H1 (cell line): ENCODE measurements around the gene PHACTR2. TPM values are rescaled to one million over a fixed set of nuclear protein-coding genes. Genes with fewer than 3 reads are reported as not detected.

Source experiments
- CTCF ChIA-PET: fragments of 300-600 bp; sonication (Branson Sonifier 250); formaldehyde crosslinking; loops from one replicate; lab custom pipeline; 2021; ENCODE audit not compliant: partially characterized antibody; lab: Charles Lee
- POLR2A ChIA-PET: fragments of 300-600 bp; sonication (Branson Sonifier 250); formaldehyde crosslinking; loops from one replicate; lab custom pipeline; 2021; ENCODE audit warnings: inconsistent platforms; ENCODE audit not compliant: partially characterized antibody; lab: Charles Lee
- DNase-seq, 2 experiments: peaks; one replicate each; pipeline versions ENCODE4 v3.0.0 to v3.0.0-alpha.2; 2010 to 2022; ENCODE audit warnings: low spot score in 2 of 2, low read depth in 1 of 2, mixed read lengths in 1 of 2
- FAIRE-seq: peaks from 2 replicates; lab custom pipeline; 2011; peaks lifted over from hg19 to GRCh38; lab: Jason Lieb, UNC
- H2AFZ ChIP-seq: 2 replicates; pipeline ENCODE4 v1.8.1; 2012; ENCODE audit warnings: low read length, inconsistent platforms
- H2AK5ac ChIP-seq: 2 replicates; pipeline ENCODE4 v1.6.1; 2013; ENCODE audit warnings: low read depth, low read length
- H2BK120ac ChIP-seq: replicated peaks from 2 replicates; pipeline ENCODE3; 2013; ENCODE audit warnings: low read depth, low read length, inconsistent platforms
- H2BK12ac ChIP-seq: 2 replicates; pipeline ENCODE4 v1.6.1; 2013; ENCODE audit warnings: low read depth, low read length
- H2BK15ac ChIP-seq: 2 replicates; pipeline ENCODE4 v1.6.1; 2013; ENCODE audit warnings: low read length
- H2BK20ac ChIP-seq: 2 replicates; pipeline ENCODE4 v1.6.1; 2013; ENCODE audit warnings: low read length
- H2BK5ac ChIP-seq: 2 replicates; pipeline ENCODE4 v1.6.1; 2013; ENCODE audit warnings: low read depth, low read length
- H3K14ac ChIP-seq: 2 replicates; pipeline ENCODE4 v1.6.1; 2013; ENCODE audit warnings: inconsistent platforms; ENCODE audit not compliant: insufficient read length
- H3K18ac ChIP-seq: 2 replicates; pipeline ENCODE4 v1.6.1; 2013; ENCODE audit warnings: low read length; ENCODE audit errors: extremely low read depth
- H3K23ac ChIP-seq: 2 replicates; pipeline ENCODE4 v1.6.1; 2013; ENCODE audit warnings: inconsistent platforms; ENCODE audit not compliant: insufficient read length
- H3K23me2 ChIP-seq: 2 replicates; pipeline ENCODE4 v1.6.1; 2013; ENCODE audit warnings: low read depth, low read length
- H3K27ac ChIP-seq: 2 replicates; pipeline ENCODE4 v1.6.1; 2011; ENCODE audit warnings: low read depth, low read length, inconsistent platforms
- H3K27me3 ChIP-seq, 4 experiments: replicated peaks in 1 of 4; 1 replicate in 1 of 4; 2 replicates in 3 of 4; pipeline versions ENCODE4 v1.6.1 to v1.8.1; 2011 to 2013; ENCODE audit warnings: low read length in 3 of 4, mild to moderate bottlenecking in 3 of 4, inconsistent platforms in 2 of 4, mixed read lengths in 2 of 4, moderate library complexity in 1 of 4; ENCODE audit not compliant: control insufficient read depth in 3 of 4, insufficient read depth in 3 of 4; ENCODE audit errors: extremely low read depth in 1 of 4
- H3K36me3 ChIP-seq, 4 experiments: 2 replicates each; pipeline versions ENCODE4 v1.6.1 to v1.8.1; 2011 to 2013; ENCODE audit warnings: mild to moderate bottlenecking in 4 of 4, low read length in 3 of 4, moderate library complexity in 2 of 4, control low read depth in 1 of 4, inconsistent platforms in 1 of 4; ENCODE audit not compliant: insufficient read depth in 4 of 4, control insufficient read depth in 2 of 4
- H3K4ac ChIP-seq: replicated peaks from 2 replicates; pipeline ENCODE3; 2013; ENCODE audit warnings: low read length, low read depth, mixed read lengths, inconsistent platforms; ENCODE audit not compliant: insufficient read length
- H3K4me1 ChIP-seq, 4 experiments: replicated peaks in 1 of 4; 1 replicate in 1 of 4; 2 replicates in 3 of 4; pipeline versions ENCODE4 v1.6.1 to v1.8.1; 2011 to 2013; ENCODE audit warnings: low read length in 3 of 4, inconsistent platforms in 2 of 4, mixed read lengths in 1 of 4; ENCODE audit not compliant: insufficient read depth in 4 of 4, control insufficient read depth in 3 of 4
- H3K4me2 ChIP-seq, 2 experiments: 2 replicates each; pipeline versions ENCODE4 v1.6.1 to v1.8.1; 2011 to 2013; ENCODE audit warnings: low read depth in 2 of 2, low read length in 2 of 2, control low read depth in 1 of 2, inconsistent platforms in 1 of 2, mild to moderate bottlenecking in 1 of 2; ENCODE audit not compliant: insufficient read depth in 1 of 2
- H3K4me3 ChIP-seq, 4 experiments: fragments of 200-600, 300-600 bp in 1 of 4; sonication (generic), shearing (Covaris generic), sonication (Bioruptor Twin) in 1 of 4; 2 replicates each; pipeline versions ENCODE4 v1.5.1 to v1.8.1; 2011 to 2016; ENCODE audit warnings: low read length in 4 of 4, low read depth in 3 of 4, control low read depth in 2 of 4, inconsistent platforms in 2 of 4, mild to moderate bottlenecking in 2 of 4, mixed read lengths in 1 of 4, moderate library complexity in 1 of 4; ENCODE audit not compliant: insufficient read depth in 2 of 4; ENCODE audit errors: extremely low read depth in 1 of 4
- H3K56ac ChIP-seq: replicated peaks from 2 replicates; pipeline ENCODE3; 2013; ENCODE audit warnings: low read depth, mild to moderate bottlenecking, mixed read lengths, low read length, inconsistent platforms; ENCODE audit not compliant: insufficient read length
- H3K79me1 ChIP-seq: 2 replicates; pipeline ENCODE4 v1.6.1; 2013; ENCODE audit warnings: low read depth, low read length, control low read depth
- H3K79me2 ChIP-seq, 2 experiments: 2 replicates each; pipeline versions ENCODE4 v1.6.1 to v1.8.1; 2012 to 2013; ENCODE audit warnings: low read length in 2 of 2, mild to moderate bottlenecking in 2 of 2, inconsistent platforms in 1 of 2; ENCODE audit not compliant: insufficient read depth in 2 of 2, control insufficient read depth in 1 of 2
- H3K9ac ChIP-seq, 4 experiments: replicated peaks in 1 of 4; 1 replicate in 1 of 4; 2 replicates in 3 of 4; pipeline versions ENCODE4 v1.6.1 to v1.8.1; 2011 to 2013; ENCODE audit warnings: low read depth in 3 of 4, low read length in 3 of 4, control low read depth in 2 of 4, mild to moderate bottlenecking in 2 of 4, moderate library complexity in 2 of 4, inconsistent platforms in 1 of 4; ENCODE audit errors: extremely low read depth in 1 of 4
- H3K9me3 ChIP-seq, 2 experiments: 2 replicates each; pipeline versions ENCODE4 v1.6.1 to v1.8.1; 2012 to 2013; ENCODE audit warnings: mild to moderate bottlenecking in 2 of 2, moderate library complexity in 2 of 2, control low read depth in 1 of 2, inconsistent platforms in 1 of 2, low read depth in 1 of 2, low read length in 1 of 2, mixed read lengths in 1 of 2; ENCODE audit not compliant: insufficient read depth in 2 of 2
- H4K20me1 ChIP-seq, 2 experiments: replicated peaks in 1 of 2; 2 replicates each; pipeline versions ENCODE3 to v1.8.1; 2011 to 2013; ENCODE audit warnings: inconsistent platforms in 2 of 2, low read length in 2 of 2, mild to moderate bottlenecking in 1 of 2; ENCODE audit not compliant: insufficient read depth in 2 of 2, control insufficient read depth in 1 of 2
- H4K5ac ChIP-seq: 2 replicates; pipeline ENCODE4 v1.6.1; 2013; ENCODE audit warnings: low read length, low read depth, mixed read lengths, inconsistent platforms; ENCODE audit not compliant: insufficient read length
- H4K8ac ChIP-seq: 2 replicates; pipeline ENCODE4 v1.8.0; 2013; ENCODE audit warnings: mild to moderate bottlenecking, moderate library complexity, low read length, inconsistent platforms; ENCODE audit not compliant: insufficient read depth; ENCODE audit errors: extremely low read depth
- H4K91ac ChIP-seq: replicated peaks from 2 replicates; pipeline ENCODE3; 2013; ENCODE audit warnings: low read length, mixed read lengths, inconsistent platforms; ENCODE audit not compliant: insufficient read length
- FOSL1 ChIP-seq: IDR thresholded peaks from 2 replicates; pipeline ENCODE4 v1.6.1; 2011; ENCODE audit warnings: mild to moderate bottlenecking, low read depth, low read length, moderate library complexity; ENCODE audit not compliant: insufficient read depth
- GABPA ChIP-seq: IDR thresholded peaks from 2 replicates; pipeline ENCODE4 v1.6.1; 2011; ENCODE audit warnings: mild to moderate bottlenecking, low read length, moderate library complexity, borderline replicate concordance; ENCODE audit not compliant: insufficient read depth
- JUND ChIP-seq: IDR thresholded peaks from 2 replicates; pipeline ENCODE4 v1.6.1; 2011; ENCODE audit warnings: mild to moderate bottlenecking, improper control_type of control experiment, low read length
- KDM1A ChIP-seq: fragments of 200-600, 300-600 bp; sonication (generic); IDR thresholded peaks from 2 replicates; pipeline ENCODE4 v1.7.1; 2016; ENCODE audit warnings: mild to moderate bottlenecking, low read length, borderline replicate concordance
- RNF2 ChIP-seq: fragments of 200-900, 300-1000 bp; sonication (generic); IDR thresholded peaks from 2 replicates; pipeline ENCODE4 v1.7.1; 2016; ENCODE audit warnings: borderline replicate concordance, low read depth, mild to moderate bottlenecking, antibody characterized with exemption, low read length; ENCODE audit not compliant: poor library complexity, severe bottlenecking; ENCODE audit errors: missing control alignments
- SAP30 ChIP-seq: fragments of 300-600 bp; sonication (generic); IDR thresholded peaks from 2 replicates; pipeline ENCODE4 v1.7.1; 2012; ENCODE audit warnings: low read length, moderate library complexity, mild to moderate bottlenecking, inconsistent platforms; ENCODE audit not compliant: insufficient read depth, insufficient replicate concordance
- SUZ12 ChIP-seq: fragments of 200-600 bp; sonication (generic); IDR thresholded peaks from 2 replicates; pipeline ENCODE4 v1.6.1; 2012; ENCODE audit warnings: mild to moderate bottlenecking, inconsistent platforms, low read length, moderate library complexity, mixed read lengths
- TAF7 ChIP-seq: optimal IDR thresholded peaks from 2 replicates; pipeline ENCODE3; 2011; ENCODE audit warnings: low read depth, mild to moderate bottlenecking, inconsistent platforms, low read length, moderate library complexity, borderline replicate concordance
- TCF12 ChIP-seq: IDR thresholded peaks from 2 replicates; pipeline ENCODE4 v1.6.1; 2011; ENCODE audit warnings: low read depth, mild to moderate bottlenecking, low read length
- WGBS, 2 experiments: shearing (Covaris generic) in 1 of 2; methylation state at CpG; one replicate each; pipeline versions ENCODE4 v1.1.6 to v1.1.7; 2013 to 2015; ENCODE audit warnings: low lambda C conversion rate in 2 of 2, mixed read lengths in 2 of 2, inconsistent platforms in 1 of 2, low coverage in 1 of 2, missing lambda C conversion rate in 1 of 2; ENCODE audit not compliant: insufficient replicate concordance in 2 of 2, insufficient coverage in 1 of 2, insufficient read length in 1 of 2; ENCODE audit errors: extremely low coverage in 1 of 2, missing lambda C conversion rate in 1 of 2; 5-methylcytosine and 5-hydroxymethylcytosine counted together
- polyA plus RNA-seq, 7 experiments: library from polyadenylated mRNA; depleted of rRNA in 3 of 7; stranded (reverse) in 5 of 7; unstranded in 2 of 7; fragments of >200 nt in 5 of 7; fragments of 200-250 nt in 2 of 7; gene quantifications; 1 replicate in 5 of 7; 2 replicates in 1 of 7; 4 replicates in 1 of 7; pipeline versions ENCODE4 v1.2.1 to v1.2.3, GENCODE V29; 2011 to 2013; ENCODE audit warnings: missing spikeins in 2 of 7, mixed read lengths in 2 of 7
- total RNA-seq: library from RNA; stranded (reverse); fragmentation: NEBNext Ultra II Directional; extraction: Animal tissue kit (Norgen Biotek cat#: 25700); gene quantifications from 2 replicates; pipeline ENCODE4 v1.2.1, GENCODE V29; 2021

PHACTR2 gene
- total and polyA plus RNA-seq, 2 of the 8 experiments (the other 6 are each of a cell fraction or from before 2014, with no cell fraction given), result 16.9 to 131 TPM

- Histone ChIP-seq H3K4me1 (peaks cover 0 to 7% (median 3%) of the 10 kb centered on the region in 4 experiments; a peak in 3 of 7 replicates), H2BK12ac (no peak overlapping the region), H4K91ac (no peak overlapping the region), H3K4me2 (no peak overlapping the region), H3K56ac (no peak overlapping the region), H4K8ac (no peak overlapping the region), H3K9me3 (peaks cover 4 to 5% of the 10 kb centered on the region in 2 experiments; a peak in 2 of 4 replicates), H2BK15ac (no peak overlapping the region), H3K27me3 (no peaks in the 10 kb centered on the region), H3K18ac (no peak overlapping the region), H2BK120ac (no peak overlapping the region), H2BK5ac (no peak overlapping the region), H4K5ac (no peak overlapping the region), H3K14ac (no peak overlapping the region), H3K27ac (no peak overlapping the region), H4K20me1 (no peaks in the 10 kb centered on the region), H3K23ac (no peak overlapping the region), H2AFZ (no peak overlapping the region), H3K79me1 (no peaks in the 10 kb centered on the region), H3K79me2 (peaks cover 17 to 96% of the 10 kb centered on the region in 2 experiments), H2BK20ac (no peak overlapping the region), H3K36me3 (peaks cover 0 to 5% (median 2%) of the 10 kb centered on the region in 4 experiments; a peak in 2 of 8 replicates), H3K4me3 (no peak overlapping the region), H3K23me2 (no peaks in the 10 kb centered on the region), H3K9ac (no peak overlapping the region), H2AK5ac (no peak overlapping the region), H3K4ac (no peak overlapping the region)
- 95% methylated on average over 3 of the region's 3 CpGs; no CpG with 5 or more reads in 1 of the 2 experiments for WGBS, 2 experiments
- TF ChIP-seq GABPA (no peak), SUZ12 (no peak), TAF7 (no peak), RNF2 (no peak), JUND (no peak), TCF12 (no peak), SAP30 (no peak), FOSL1 (no peak), KDM1A (no peak)
- ChIA-PET CTCF (no interaction called here), POLR2A (interaction anchor here (0.5 kb wide), 1 partner anchor 444 kb away, joined by 3 read pairs; no protein-coding TSS in a partner anchor)
- FAIRE-seq (no peak), DNase-seq (no peak)
These were observed 5.0 kb downstream of the PHACTR2 start for GRCh38 chr6:143682805-143683204.
